HepG2 (cell line): Measurements from ENCODE around the gene TRPT1. TPM values are rescaled to one million over a fixed set of nuclear protein-coding genes. Genes with fewer than 3 reads are reported as not detected.

Experiments used
- BRCA1 ChIP-seq: sonication (generic); formaldehyde crosslinking; IDR thresholded peaks from 2 replicates; pipeline ENCODE4 v1.4.0; 2020; ENCODE audit warnings: missing genetic modification reagents
- EED ChIP-seq: sonication (generic); formaldehyde crosslinking; IDR thresholded peaks from 2 replicates; pipeline ENCODE4 v1.5.0; 2020; ENCODE audit warnings: mild to moderate bottlenecking, missing genetic modification reagents
- HOXA3 ChIP-seq: sonication (generic); formaldehyde crosslinking; IDR thresholded peaks from 2 replicates; pipeline ENCODE4 v1.5.0; 2020; ENCODE audit warnings: missing genetic modification reagents
- SMYD3 ChIP-seq: sonication (generic); formaldehyde crosslinking; IDR thresholded peaks from 2 replicates; pipeline ENCODE4 v1.8.1; 2023; ENCODE audit warnings: mild to moderate bottlenecking, missing genetic modification reagents
- SNAPC2 ChIP-seq: sonication (generic); formaldehyde crosslinking; IDR thresholded peaks from 2 replicates; pipeline ENCODE4 v1.8.1; 2022; ENCODE audit warnings: mild to moderate bottlenecking, missing genetic modification reagents
- TCF7L2 ChIP-seq: IDR thresholded peaks from 2 replicates; pipeline ENCODE4 v1.6.1; 2011; ENCODE audit warnings: mild to moderate bottlenecking, low read depth, low read length, moderate library complexity
- ZNF17 ChIP-seq: sonication (generic); formaldehyde crosslinking; IDR thresholded peaks from 2 replicates; pipeline ENCODE4 v1.5.0; 2020; ENCODE audit warnings: mild to moderate bottlenecking, missing genetic modification reagents
- ZNF441 ChIP-seq: sonication (generic); formaldehyde crosslinking; IDR thresholded peaks from 2 replicates; pipeline ENCODE4 v1.7.0; 2021; ENCODE audit warnings: missing genetic modification reagents, borderline replicate concordance
- ZNF678 ChIP-seq: sonication (generic); formaldehyde crosslinking; IDR thresholded peaks from 2 replicates; pipeline ENCODE4 v1.4.0; 2020; ENCODE audit warnings: mild to moderate bottlenecking, missing genetic modification reagents
- ZNF737 ChIP-seq: sonication (generic); formaldehyde crosslinking; IDR thresholded peaks from 2 replicates; pipeline ENCODE4 v1.5.0; 2020; ENCODE audit warnings: missing genetic modification reagents, mild to moderate bottlenecking, borderline replicate concordance
- ZNF839 ChIP-seq: sonication (generic); formaldehyde crosslinking; IDR thresholded peaks from 2 replicates; pipeline ENCODE4 v1.4.0; 2020; ENCODE audit warnings: missing genetic modification reagents, mild to moderate bottlenecking, borderline replicate concordance
- polyA plus RNA-seq, 8 experiments: library from polyadenylated mRNA; depleted of rRNA in 3 of 8; stranded (reverse) in 7 of 8; unstranded in 1 of 8; fragments of >200 nt; fragmentation: Illumina TruSeq in 4 of 8; extraction: Trizol in 4 of 8; gene quantifications; 2 replicates each; pipeline versions ENCODE4 v1.2.1 to v1.2.3, GENCODE V29; 2011 to 2016; ENCODE audit warnings: low read depth in 4 of 8, missing spikeins in 1 of 8, mixed read lengths in 1 of 8; ENCODE audit not compliant: insufficient read depth in 1 of 8
- total RNA-seq, 5 experiments: library from RNA; depleted of rRNA; stranded (reverse); fragments of >200 nt; fragmentation: Illumina TruSeq; extraction: Trizol; gene quantifications; 2 replicates each; pipeline ENCODE4 v1.2.3, GENCODE V29; 2016; ENCODE audit warnings: low read depth in 1 of 5
- TF ChIP-seq, protein P1 (sequence below): sonication (generic); formaldehyde crosslinking; IDR thresholded peaks from 2 replicates; pipeline ENCODE4 v1.4.0; 2020; ENCODE audit warnings: mild to moderate bottlenecking, low read depth, missing genetic modification reagents
- TF ChIP-seq, protein P2 (sequence below): sonication (generic); formaldehyde crosslinking; IDR thresholded peaks from 2 replicates; pipeline ENCODE4 v1.4.0; 2020; ENCODE audit warnings: missing genetic modification reagents
- TF ChIP-seq, protein P3 (sequence below): IDR thresholded peaks from 2 replicates; pipeline ENCODE4 v1.6.1; 2012; ENCODE audit warnings: low read length, improper control_type of control experiment
- TF ChIP-seq, protein P4 (sequence below): IDR thresholded peaks from 2 replicates; pipeline ENCODE4 v1.6.1; 2016; ENCODE audit warnings: missing genetic modification reagents, missing compliant biosample characterization
- TF ChIP-seq, protein P5 (sequence below): sonication (generic); formaldehyde crosslinking; IDR thresholded peaks from 2 replicates; pipeline ENCODE4 v1.5.0; 2020; ENCODE audit warnings: mild to moderate bottlenecking, missing genetic modification reagents, borderline replicate concordance
- TF ChIP-seq, protein P6 (sequence below): sonication (generic); formaldehyde crosslinking; IDR thresholded peaks from 2 replicates; pipeline ENCODE4 v1.5.0; 2020; ENCODE audit warnings: missing genetic modification reagents

The TRPT1 gene
- total and polyA plus RNA-seq, 2 of the 13 experiments (the other 11 are each of a cell fraction or from before 2014, with no cell fraction given) = 24.8 to 40.7 TPM

DNA sequence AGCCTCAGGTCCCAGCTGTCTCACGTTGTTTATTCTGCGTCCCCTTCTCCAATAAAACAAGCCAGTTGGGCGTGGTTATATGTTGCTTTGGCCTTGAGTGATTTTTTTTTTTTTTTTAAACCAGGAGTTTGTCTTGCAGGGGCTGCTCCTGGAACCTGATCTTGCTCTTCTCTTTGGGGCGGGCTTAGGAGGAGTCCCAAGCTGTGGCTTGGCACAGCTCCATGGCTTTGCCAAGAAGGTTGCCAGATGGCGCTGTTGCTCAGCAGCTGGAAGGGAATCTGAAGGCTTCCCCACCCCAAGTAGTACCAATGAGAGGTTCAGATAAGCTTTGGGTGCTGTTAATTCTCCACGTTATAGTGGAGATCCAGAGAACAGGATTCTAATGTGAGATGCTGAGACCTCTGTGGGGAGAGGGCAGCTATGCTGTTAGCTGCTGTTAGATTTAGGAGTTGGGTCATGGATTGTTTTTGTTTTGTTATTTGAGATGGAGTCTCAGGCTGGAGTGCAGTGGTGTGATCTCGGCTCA is 21.5 kb downstream of the TRPT1 start (continued):
- no peak for TF ChIP-seq ZNF678
- no peak for TF ChIP-seq ZNF839
- no peak for TF ChIP-seq ZNF17
- no peak for TF ChIP-seq HOXA3 (CRISPR knock-in tag)
- TF ChIP-seq, protein P1, sequence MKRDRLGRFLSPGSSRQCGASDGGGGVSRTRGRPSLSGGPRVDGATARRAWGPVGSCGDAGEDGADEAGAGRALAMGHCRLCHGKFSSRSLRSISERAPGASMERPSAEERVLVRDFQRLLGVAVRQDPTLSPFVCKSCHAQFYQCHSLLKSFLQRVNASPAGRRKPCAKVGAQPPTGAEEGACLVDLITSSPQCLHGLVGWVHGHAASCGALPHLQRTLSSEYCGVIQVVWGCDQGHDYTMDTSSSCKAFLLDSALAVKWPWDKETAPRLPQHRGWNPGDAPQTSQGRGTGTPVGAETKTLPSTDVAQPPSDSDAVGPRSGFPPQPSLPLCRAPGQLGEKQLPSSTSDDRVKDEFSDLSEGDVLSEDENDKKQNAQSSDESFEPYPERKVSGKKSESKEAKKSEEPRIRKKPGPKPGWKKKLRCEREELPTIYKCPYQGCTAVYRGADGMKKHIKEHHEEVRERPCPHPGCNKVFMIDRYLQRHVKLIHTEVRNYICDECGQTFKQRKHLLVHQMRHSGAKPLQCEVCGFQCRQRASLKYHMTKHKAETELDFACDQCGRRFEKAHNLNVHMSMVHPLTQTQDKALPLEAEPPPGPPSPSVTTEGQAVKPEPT (CRISPR knock-in tag) = no peak
- TF ChIP-seq, protein P2, sequence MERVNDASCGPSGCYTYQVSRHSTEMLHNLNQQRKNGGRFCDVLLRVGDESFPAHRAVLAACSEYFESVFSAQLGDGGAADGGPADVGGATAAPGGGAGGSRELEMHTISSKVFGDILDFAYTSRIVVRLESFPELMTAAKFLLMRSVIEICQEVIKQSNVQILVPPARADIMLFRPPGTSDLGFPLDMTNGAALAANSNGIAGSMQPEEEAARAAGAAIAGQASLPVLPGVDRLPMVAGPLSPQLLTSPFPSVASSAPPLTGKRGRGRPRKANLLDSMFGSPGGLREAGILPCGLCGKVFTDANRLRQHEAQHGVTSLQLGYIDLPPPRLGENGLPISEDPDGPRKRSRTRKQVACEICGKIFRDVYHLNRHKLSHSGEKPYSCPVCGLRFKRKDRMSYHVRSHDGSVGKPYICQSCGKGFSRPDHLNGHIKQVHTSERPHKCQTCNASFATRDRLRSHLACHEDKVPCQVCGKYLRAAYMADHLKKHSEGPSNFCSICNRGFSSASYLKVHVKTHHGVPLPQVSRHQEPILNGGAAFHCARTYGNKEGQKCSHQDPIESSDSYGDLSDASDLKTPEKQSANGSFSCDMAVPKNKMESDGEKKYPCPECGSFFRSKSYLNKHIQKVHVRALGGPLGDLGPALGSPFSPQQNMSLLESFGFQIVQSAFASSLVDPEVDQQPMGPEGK (CRISPR knock-in tag) = peak; percentile 15; the same call in 1 of the 2 replicates
- TF ChIP-seq SMYD3 (CRISPR knock-in tag) = no peak
- no peak for TF ChIP-seq ZNF441
- TF ChIP-seq, protein P3, sequence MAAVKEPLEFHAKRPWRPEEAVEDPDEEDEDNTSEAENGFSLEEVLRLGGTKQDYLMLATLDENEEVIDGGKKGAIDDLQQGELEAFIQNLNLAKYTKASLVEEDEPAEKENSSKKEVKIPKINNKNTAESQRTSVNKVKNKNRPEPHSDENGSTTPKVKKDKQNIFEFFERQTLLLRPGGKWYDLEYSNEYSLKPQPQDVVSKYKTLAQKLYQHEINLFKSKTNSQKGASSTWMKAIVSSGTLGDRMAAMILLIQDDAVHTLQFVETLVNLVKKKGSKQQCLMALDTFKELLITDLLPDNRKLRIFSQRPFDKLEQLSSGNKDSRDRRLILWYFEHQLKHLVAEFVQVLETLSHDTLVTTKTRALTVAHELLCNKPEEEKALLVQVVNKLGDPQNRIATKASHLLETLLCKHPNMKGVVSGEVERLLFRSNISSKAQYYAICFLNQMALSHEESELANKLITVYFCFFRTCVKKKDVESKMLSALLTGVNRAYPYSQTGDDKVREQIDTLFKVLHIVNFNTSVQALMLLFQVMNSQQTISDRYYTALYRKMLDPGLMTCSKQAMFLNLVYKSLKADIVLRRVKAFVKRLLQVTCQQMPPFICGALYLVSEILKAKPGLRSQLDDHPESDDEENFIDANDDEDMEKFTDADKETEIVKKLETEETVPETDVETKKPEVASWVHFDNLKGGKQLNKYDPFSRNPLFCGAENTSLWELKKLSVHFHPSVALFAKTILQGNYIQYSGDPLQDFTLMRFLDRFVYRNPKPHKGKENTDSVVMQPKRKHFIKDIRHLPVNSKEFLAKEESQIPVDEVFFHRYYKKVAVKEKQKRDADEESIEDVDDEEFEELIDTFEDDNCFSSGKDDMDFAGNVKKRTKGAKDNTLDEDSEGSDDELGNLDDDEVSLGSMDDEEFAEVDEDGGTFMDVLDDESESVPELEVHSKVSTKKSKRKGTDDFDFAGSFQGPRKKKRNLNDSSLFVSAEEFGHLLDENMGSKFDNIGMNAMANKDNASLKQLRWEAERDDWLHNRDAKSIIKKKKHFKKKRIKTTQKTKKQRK = no peak
- TF ChIP-seq ZNF737 (CRISPR knock-in tag) = no peak
- no peak for TF ChIP-seq BRCA1 (CRISPR knock-in tag)
- no peak for TF ChIP-seq TCF7L2
- TF ChIP-seq EED = no peak
- TF ChIP-seq, protein P4, sequence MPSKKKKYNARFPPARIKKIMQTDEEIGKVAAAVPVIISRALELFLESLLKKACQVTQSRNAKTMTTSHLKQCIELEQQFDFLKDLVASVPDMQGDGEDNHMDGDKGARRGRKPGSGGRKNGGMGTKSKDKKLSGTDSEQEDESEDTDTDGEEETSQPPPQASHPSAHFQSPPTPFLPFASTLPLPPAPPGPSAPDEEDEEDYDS (CRISPR knock-in tag) = no peak
- TF ChIP-seq, protein P5, sequence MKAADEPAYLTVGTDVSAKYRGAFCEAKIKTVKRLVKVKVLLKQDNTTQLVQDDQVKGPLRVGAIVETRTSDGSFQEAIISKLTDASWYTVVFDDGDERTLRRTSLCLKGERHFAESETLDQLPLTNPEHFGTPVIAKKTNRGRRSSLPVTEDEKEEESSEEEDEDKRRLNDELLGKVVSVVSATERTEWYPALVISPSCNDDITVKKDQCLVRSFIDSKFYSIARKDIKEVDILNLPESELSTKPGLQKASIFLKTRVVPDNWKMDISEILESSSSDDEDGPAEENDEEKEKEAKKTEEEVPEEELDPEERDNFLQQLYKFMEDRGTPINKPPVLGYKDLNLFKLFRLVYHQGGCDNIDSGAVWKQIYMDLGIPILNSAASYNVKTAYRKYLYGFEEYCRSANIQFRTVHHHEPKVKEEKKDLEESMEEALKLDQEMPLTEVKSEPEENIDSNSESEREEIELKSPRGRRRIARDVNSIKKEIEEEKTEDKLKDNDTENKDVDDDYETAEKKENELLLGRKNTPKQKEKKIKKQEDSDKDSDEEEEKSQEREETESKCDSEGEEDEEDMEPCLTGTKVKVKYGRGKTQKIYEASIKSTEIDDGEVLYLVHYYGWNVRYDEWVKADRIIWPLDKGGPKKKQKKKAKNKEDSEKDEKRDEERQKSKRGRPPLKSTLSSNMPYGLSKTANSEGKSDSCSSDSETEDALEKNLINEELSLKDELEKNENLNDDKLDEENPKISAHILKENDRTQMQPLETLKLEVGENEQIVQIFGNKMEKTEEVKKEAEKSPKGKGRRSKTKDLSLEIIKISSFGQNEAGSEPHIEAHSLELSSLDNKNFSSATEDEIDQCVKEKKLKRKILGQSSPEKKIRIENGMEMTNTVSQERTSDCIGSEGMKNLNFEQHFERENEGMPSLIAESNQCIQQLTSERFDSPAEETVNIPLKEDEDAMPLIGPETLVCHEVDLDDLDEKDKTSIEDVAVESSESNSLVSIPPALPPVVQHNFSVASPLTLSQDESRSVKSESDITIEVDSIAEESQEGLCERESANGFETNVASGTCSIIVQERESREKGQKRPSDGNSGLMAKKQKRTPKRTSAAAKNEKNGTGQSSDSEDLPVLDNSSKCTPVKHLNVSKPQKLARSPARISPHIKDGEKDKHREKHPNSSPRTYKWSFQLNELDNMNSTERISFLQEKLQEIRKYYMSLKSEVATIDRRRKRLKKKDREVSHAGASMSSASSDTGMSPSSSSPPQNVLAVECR = peak; percentile 29; the same call in 1 of the 2 replicates
- TF ChIP-seq, protein P6, sequence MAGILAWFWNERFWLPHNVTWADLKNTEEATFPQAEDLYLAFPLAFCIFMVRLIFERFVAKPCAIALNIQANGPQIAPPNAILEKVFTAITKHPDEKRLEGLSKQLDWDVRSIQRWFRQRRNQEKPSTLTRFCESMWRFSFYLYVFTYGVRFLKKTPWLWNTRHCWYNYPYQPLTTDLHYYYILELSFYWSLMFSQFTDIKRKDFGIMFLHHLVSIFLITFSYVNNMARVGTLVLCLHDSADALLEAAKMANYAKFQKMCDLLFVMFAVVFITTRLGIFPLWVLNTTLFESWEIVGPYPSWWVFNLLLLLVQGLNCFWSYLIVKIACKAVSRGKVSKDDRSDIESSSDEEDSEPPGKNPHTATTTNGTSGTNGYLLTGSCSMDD = no peak
- no peak for TF ChIP-seq SNAPC2 (CRISPR knock-in tag)
